Astrocyte of the cerebellum (primary cell): ENCODE results near the gene RIPK3.

Experiments used
- DNase-seq: peaks from one replicate; pipeline ENCODE4 v3.0.0-alpha.2; 2011; ENCODE audit warnings: low read depth
- H3K4me3 ChIP-seq: 2 replicates; pipeline ENCODE4 v1.5.1; 2011; ENCODE audit warnings: mild to moderate bottlenecking, low read depth, low read length, moderate library complexity
- CTCF ChIP-seq: IDR thresholded peaks from 2 replicates; pipeline ENCODE4 v1.5.1; 2012; ENCODE audit warnings: low read length, low read depth, moderate library complexity, mild to moderate bottlenecking; ENCODE audit errors: missing control alignments
- in situ Hi-C: cut with HindIII; loops from 2 replicates; pipeline ENCODE4 v1.10.0; 2017; ENCODE audit warnings: low sequenced_read_pairs

The RIPK3 gene

DNA sequence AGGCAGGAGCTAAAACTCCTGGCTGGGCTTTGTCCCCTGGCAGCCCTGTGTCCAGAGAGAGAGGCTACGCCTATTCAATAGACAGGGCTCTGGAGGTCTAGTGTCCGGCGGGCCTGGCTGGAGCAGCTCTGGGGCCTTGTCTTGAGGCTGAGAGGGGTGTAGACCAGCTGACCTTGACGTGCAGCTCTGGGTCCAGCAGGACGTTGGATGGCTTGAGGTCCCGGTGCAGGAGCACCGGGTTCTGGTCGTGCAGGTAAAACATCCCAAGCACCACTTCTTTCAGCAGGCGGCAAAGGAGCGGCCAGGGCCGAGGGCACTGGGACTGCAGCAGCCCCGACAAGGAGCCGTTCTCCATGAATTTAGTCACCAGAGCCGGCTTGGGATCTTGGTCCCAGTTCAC is 948 bp downstream of the RIPK3 start:
- TF ChIP-seq CTCF: no peak
- DNase-seq: no peak
- in situ Hi-C loops: no loop called here
- H3K4me3 ChIP-seq: no peak overlapping the region

GRCh38 chr14:24337824-24338175 is 2.0 kb downstream of the RIPK3 start:
- no peak overlapping the region for H3K4me3 ChIP-seq
- TF ChIP-seq CTCF: no peak
- in situ Hi-C loops: no loop called here
- DNase-seq: no peak

- H3K4me3 ChIP-seq: no peak overlapping the region
- in situ Hi-C loops: no loop called here
- DNase-seq: no peak
- TF ChIP-seq CTCF: no peak
Observed at GRCh38 chr14:24337144-24337823, 2.5 kb downstream of the RIPK3 start.

DNA sequence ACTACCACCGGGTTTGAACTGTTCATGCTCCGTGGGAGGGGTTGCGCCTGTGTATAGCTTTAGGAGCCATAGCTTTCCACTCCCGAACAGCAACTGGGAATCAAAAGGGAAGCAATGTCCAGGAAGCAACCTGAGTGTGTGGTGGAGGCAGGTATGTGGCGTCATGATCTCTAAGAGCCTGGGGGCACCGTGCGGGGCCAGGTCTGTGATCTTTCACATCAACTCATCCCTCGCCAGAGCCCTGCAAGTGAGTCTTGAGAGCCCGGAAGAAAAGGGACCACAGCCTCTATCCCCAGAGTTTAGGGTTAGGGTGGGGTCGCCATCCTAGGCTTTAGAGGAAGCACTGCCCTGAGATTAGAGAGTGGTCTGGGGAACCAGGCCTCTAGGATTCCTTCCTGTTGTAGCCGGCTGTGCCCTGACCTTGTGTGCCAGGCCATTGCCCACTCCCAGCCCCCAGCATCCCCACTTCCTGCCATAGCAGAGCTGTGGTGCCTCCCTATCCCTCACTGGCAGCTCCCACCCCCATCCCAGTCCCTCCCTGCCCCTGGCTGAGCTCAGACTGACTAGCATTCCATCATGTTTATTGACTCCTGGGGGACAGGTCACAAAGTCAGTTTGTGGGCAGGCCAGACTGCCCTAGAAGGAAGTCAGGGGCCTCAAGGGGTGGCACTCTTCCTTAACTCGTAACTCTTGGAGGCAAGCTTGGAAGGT is 4.2 kb downstream of the RIPK3 start:
- H3K4me3 ChIP-seq: no peak overlapping the region
- no peak for TF ChIP-seq CTCF
- no peak for DNase-seq
- in situ Hi-C loops: no loop called here

DNA sequence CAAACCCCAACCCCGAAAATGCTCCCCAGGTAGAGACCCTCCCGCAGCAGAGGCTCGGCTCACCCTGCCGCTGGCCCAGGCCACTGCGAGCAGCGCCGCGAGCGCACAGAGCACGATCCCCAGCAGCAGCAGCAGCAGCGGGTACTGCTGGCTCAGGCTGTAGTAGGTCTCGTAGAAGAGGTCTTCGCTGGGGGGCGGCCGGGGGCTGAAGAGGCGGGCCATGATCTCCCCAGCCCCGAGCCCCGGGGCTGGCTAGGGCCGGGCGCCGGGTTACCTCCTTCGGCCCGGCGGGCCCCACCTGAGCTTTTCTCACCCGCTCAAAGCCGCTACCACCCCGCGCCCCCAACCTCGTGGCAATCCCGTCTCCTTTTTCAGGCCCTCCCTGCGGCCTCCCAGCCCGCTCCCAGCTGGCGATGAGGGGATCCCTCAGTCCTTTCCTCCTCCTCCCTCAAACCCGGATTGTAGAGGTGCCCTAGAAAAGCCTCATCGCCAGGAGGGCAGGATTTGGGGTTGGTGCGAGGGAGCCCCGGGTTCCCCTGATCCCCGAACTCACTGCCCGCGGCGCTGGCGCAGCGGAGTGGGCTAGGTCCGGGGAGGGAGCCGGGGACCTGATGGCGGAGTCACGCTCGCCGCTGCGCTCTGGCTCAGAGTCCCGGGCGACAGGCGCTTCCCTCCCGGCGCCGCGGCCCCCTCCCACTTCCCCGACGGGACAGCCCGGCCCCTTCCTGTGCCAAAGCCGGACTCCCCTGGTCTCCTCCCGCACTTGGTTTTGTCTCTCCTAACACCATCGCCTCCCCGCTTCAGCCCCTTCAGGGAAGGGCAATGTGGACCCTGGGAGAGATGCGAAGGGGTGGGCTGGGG is 5.1 kb downstream of the RIPK3 start, which contains the start of gene ADCY4:
Gene ADCY4 (minus strand): TSS at position 641 of the 861 bp plus-strand sequence. CDS start 419 bp downstream, at position 222.
- no peak within 1 kb of the TSS for H3K4me3 ChIP-seq
- in situ Hi-C loops: no loop called here
- no peak for TF ChIP-seq CTCF
- no peak for DNase-seq

DNA sequence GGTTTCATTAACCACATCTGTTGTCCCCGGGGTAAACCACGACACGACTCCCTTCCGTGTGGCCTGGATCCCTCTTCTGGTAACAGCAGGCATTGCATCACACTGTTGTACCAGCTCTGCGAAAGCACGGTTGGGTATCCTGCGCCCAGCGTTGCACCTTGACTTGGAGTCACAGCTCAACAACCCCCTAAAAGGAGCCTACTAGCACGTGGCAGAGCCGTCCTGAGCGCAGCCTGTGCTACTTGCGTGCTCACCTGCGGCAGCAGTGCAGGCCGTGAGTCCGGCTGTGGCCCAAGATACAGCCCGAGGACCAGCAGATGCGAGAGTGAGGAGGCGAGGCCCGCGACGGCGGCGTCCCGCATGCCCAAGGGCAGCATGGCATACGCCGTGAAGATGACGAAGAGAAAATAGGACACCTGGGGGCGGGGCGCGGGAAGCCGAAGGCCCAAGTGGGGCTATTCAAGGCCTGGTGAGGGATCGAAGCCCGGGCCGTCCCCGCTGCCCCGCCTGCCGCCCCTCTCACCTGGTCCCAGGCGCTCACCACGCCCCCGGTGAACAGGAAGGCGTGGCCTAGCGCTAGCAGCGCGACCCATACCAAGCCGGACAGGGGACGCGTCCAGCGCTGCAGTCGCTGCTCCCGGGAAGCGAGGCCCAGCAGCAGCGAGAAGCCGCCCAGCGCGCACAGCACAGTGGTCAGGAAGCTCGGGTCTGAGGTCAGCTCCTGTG is 7.4 kb downstream of the RIPK3 start:
- peak overlapping the region; percentile 10 for H3K4me3 ChIP-seq
- peak; percentile 91 for TF ChIP-seq CTCF
- in situ Hi-C loops: no loop called here
- no peak for DNase-seq
